GM10847 (cell line): ENCODE results near the gene FCN1.

Experiments
- POLR2A ChIP-seq: IDR thresholded peaks from 2 replicates; pipeline ENCODE4 v1.6.1; 2011; ENCODE audit not compliant: insufficient read length; ENCODE audit errors: extremely low read depth

The FCN1 gene

GRCh38 chr9:134935056-134935640 lies 17.4 kb upstream of the FCN1 start:
- no peak for TF ChIP-seq POLR2A

GRCh38 chr9:134933076-134933659 lies 15.5 kb upstream of the FCN1 start:
- no peak for TF ChIP-seq POLR2A

GRCh38 chr9:134932606-134933005 lies 14.9 kb upstream of the FCN1 start:
- TF ChIP-seq POLR2A, result no peak

- TF ChIP-seq POLR2A, result no peak
These were observed 14.5 kb upstream of the FCN1 start for GRCh38 chr9:134932171-134932570.

GRCh38 chr9:134930398-134930797 lies 12.7 kb upstream of the FCN1 start:
- no peak for TF ChIP-seq POLR2A

GRCh38 chr9:134929193-134930158 lies 11.8 kb upstream of the FCN1 start:
- TF ChIP-seq POLR2A, result no peak

- no peak for TF ChIP-seq POLR2A
These were observed 10.9 kb upstream of the FCN1 start for GRCh38 chr9:134928436-134929192.

- TF ChIP-seq POLR2A, result no peak
These were observed 7.3 kb upstream of the FCN1 start for GRCh38 chr9:134925011-134925511.

GRCh38 chr9:134923466-134923865 lies 5.8 kb upstream of the FCN1 start:
- TF ChIP-seq POLR2A, result no peak

GRCh38 chr9:134922932-134923240 lies 5.2 kb upstream of the FCN1 start:
- TF ChIP-seq POLR2A, result no peak

GRCh38 chr9:134922066-134922931 lies 4.6 kb upstream of the FCN1 start:
- TF ChIP-seq POLR2A, result no peak

- TF ChIP-seq POLR2A, result no peak
These were observed 1.6 kb upstream of the FCN1 start for GRCh38 chr9:134919303-134919702.

GRCh38 chr9:134918646-134919045 lies 934 bp upstream of the FCN1 start:
- TF ChIP-seq POLR2A, result no peak

GRCh38 chr9:134916161-134916665 lies 1.5 kb downstream of the FCN1 start:
- no peak for TF ChIP-seq POLR2A
